Middle frontal gyrus (tissue), 1 donor: Measurements from ENCODE around the gene DNAH2.
"Not testable (repeated sequence)": the region's sequence is repeated elsewhere in the genome, so short reads cannot be mapped to it uniquely, and the experiment has no call there.

Experiments used
- DNase-seq: peaks from one replicate; pipeline ENCODE4 v3.0.0-alpha.2; 2015; ENCODE audit warnings: low spot score; ENCODE audit errors: extremely low spot score

The DNAH2 gene

GRCh38 chr17:7849751-7850504 is 132.4 kb downstream of the DNAH2 start:
- DNase-seq = no peak

GRCh38 chr17:7850701-7851437 is 133.3 kb downstream of the DNAH2 start:
- DNase-seq = no peak

GRCh38 chr17:7851438-7852261 is 134.1 kb downstream of the DNAH2 start:
- DNase-seq = peak; percentile 86

- no peak for DNase-seq
Measured at GRCh38 chr17:7852262-7852670, 134.7 kb downstream of the DNAH2 start.

GRCh38 chr17:7852919-7853690 is 135.6 kb downstream of the DNAH2 start:
- no peak for DNase-seq

- no peak for DNase-seq
Measured at GRCh38 chr17:7853691-7854038, 136.1 kb downstream of the DNAH2 start.

GRCh38 chr17:7854078-7854777 is 136.7 kb downstream of the DNAH2 start:
- DNase-seq = no peak

- DNase-seq = no peak
Measured at GRCh38 chr17:7854851-7855659, 137.5 kb downstream of the DNAH2 start, which contains the start of gene TMEM88. Gene TMEM88 (plus strand): TSS chr17:7855066. CDS start chr17:7855075, 9 bp downstream.

GRCh38 chr17:7855660-7856010 is 138.1 kb downstream of the DNAH2 start:
- DNase-seq = no peak

GRCh38 chr17:7856011-7856810 is 138.7 kb downstream of the DNAH2 start:
- DNase-seq = no peak

- peak; percentile 97 for DNase-seq
Measured at GRCh38 chr17:7856811-7857712, 139.5 kb downstream of the DNAH2 start, which contains the start of gene NAA38. Gene NAA38 (minus strand): TSS chr17:7857559. CDS start chr17:7857463, 96 bp downstream.

GRCh38 chr17:7857713-7858521 is 140.4 kb downstream of the DNAH2 start, which contains the start of gene CYB5D1:
Gene CYB5D1 (plus strand): TSS chr17:7858003. CDS start chr17:7858135, 132 bp downstream.
- peak; percentile 85 for DNase-seq

GRCh38 chr17:7858522-7858810 is 140.9 kb downstream of the DNAH2 start:
- DNase-seq = no peak

- DNase-seq = no peak
Measured at GRCh38 chr17:7859028-7859427, 141.5 kb downstream of the DNAH2 start.

- no peak for DNase-seq
Measured at GRCh38 chr17:7862692-7863437, 145.3 kb downstream of the DNAH2 start.

GRCh38 chr17:7864384-7864783 is 146.8 kb downstream of the DNAH2 start:
- DNase-seq = not testable (repeated sequence)
